Regular cardiac myocyte (primary cell): Measurements from ENCODE around the gene CORIN. TPM values are rescaled to one million over a fixed set of nuclear protein-coding genes. Genes with fewer than 3 reads are reported as not detected.

ENCODE experiments used
- total RNA-seq: library from RNA; depleted of rRNA; stranded (reverse); fragments of >200 nt; gene quantifications from 2 replicates; pipeline ENCODE4 v1.2.3, GENCODE V29; 2014

The CORIN gene
- total RNA-seq, result 0.58 and 0.85 TPM in 2 replicates

GRCh38 chr4:47837908-47838294 is at the start of gene CORIN:
Gene CORIN, minus strand, starts transcription at chr4:47838067. Its CDS starts 118 bp downstream, at chr4:47837949.

Other genes with a start within 250 kb of the CORIN start
- gene NFXL1, start 76.5 kb upstream of the CORIN start, total RNA-seq, result 6.5 and 10.5 TPM in 2 replicates
- gene CNGA1, start 178.6 kb upstream of the CORIN start, total RNA-seq, result 0.38 and 0.56 TPM in 2 replicates
- gene NIPAL1, start 178.7 kb upstream of the CORIN start, total RNA-seq, result 1.4 and 2.9 TPM in 2 replicates